OCI-LY3 (cell line): ENCODE data around the gene B4GALNT2.

Experiments
- H2AFZ ChIP-seq: fragments of 200-600, 300-600 bp; shearing (Covaris generic); 2 replicates; pipeline ENCODE4 v1.6.0; 2014; ENCODE audit warnings: antibody characterized with exemption, low read depth, low read length
- H3K27ac ChIP-seq: fragments of 200-600, 300-600 bp; sonication (generic); 2 replicates; pipeline ENCODE4 v1.5.1; 2014; ENCODE audit warnings: mild to moderate bottlenecking, low read length, moderate library complexity, mixed read lengths
- H3K27me3 ChIP-seq: fragments of 200-600, 300-600 bp; sonication (generic); 2 replicates; pipeline ENCODE4 v1.6.1; 2014; ENCODE audit warnings: low read depth, low read length, mixed read lengths
- H3K36me3 ChIP-seq: fragments of 200-600, 300-600 bp; sonication (generic); replicated peaks from 2 replicates; pipeline ENCODE3; 2014; ENCODE audit warnings: low read depth, low read length, mixed read lengths
- H3K4me1 ChIP-seq: fragments of 300-600, 200-600 bp; sonication (generic); 2 replicates; pipeline ENCODE4 v1.6.1; 2014; ENCODE audit warnings: low read length, mixed read lengths
- H3K4me2 ChIP-seq: fragments of 200-600, 300-600 bp; sonication (generic); 2 replicates; pipeline ENCODE4 v1.6.1; 2014; ENCODE audit warnings: low read length, mixed read lengths
- H3K4me3 ChIP-seq: fragments of 300-600, 200-600 bp; sonication (generic); 2 replicates; pipeline ENCODE4 v1.5.1; 2014; ENCODE audit warnings: antibody characterized with exemption, mild to moderate bottlenecking, low read length, moderate library complexity
- H3K79me2 ChIP-seq: fragments of 300-600, 200-600 bp; shearing (Covaris generic); 2 replicates; pipeline ENCODE4 v1.6.1; 2014; ENCODE audit warnings: mild to moderate bottlenecking, low read length, mixed read lengths
- H3K9ac ChIP-seq: fragments of 300-600, 200-600 bp; shearing (Covaris generic); 2 replicates; pipeline ENCODE4 v1.6.0; 2014; ENCODE audit warnings: mild to moderate bottlenecking, low read length, moderate library complexity
- H3K9me3 ChIP-seq: fragments of 200-600, 300-600 bp; shearing (Covaris generic); 2 replicates; pipeline ENCODE4 v1.6.1; 2014; ENCODE audit warnings: low read length, mixed read lengths; ENCODE audit not compliant: insufficient read depth
- H4K20me1 ChIP-seq: fragments of 200-600, 300-600 bp; sonication (generic); 2 replicates; pipeline ENCODE4 v1.6.1; 2016; ENCODE audit warnings: low read length, mixed read lengths; ENCODE audit not compliant: insufficient read depth
- EZH2phosphoT487 ChIP-seq: fragments of 200-600 bp; shearing (Covaris generic); IDR thresholded peaks from 2 replicates; pipeline ENCODE4 v1.6.1; 2018; ENCODE audit warnings: antibody characterized with exemption, mixed run types, low read depth
- TF ChIP-seq, protein P1 (sequence below): fragments of 200-600, 300-600 bp; sonication (generic); IDR thresholded peaks from 2 replicates; pipeline ENCODE4 v1.5.1; 2014; ENCODE audit warnings: antibody characterized with exemption, low read length, low read depth

Gene B4GALNT2

DNA sequence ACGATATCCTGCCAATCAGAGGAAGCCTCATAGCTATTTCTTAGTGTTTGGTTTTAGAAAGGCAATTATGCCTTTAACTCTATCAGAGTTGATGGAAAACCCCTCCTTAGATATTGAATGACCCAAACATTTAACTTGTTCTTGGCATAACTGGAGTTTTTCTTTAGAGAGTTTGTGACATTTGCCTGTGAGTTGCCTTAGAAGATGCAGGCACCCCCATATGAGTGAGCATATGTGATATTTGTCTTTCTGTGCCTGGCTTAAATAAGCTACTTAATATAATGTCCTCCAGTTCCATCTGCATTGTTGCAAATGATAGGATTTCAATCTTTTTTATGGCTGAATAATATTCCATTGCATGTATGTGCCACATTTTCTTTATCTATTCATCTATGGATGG lies 19.6 kb upstream of the B4GALNT2 start:
- Histone ChIP-seq H3K9ac (no peak overlapping the region), H3K27ac (no peak overlapping the region), H3K27me3 (peaks cover 28% of the 10 kb centered on the region), H3K9me3 (no peaks in the 10 kb centered on the region), H4K20me1 (no peaks in the 10 kb centered on the region), H3K36me3 (no peaks in the 10 kb centered on the region), H3K4me3 (no peak overlapping the region), H3K4me2 (no peak overlapping the region), H2AFZ (no peak overlapping the region), H3K79me2 (no peaks in the 10 kb centered on the region), H3K4me1 (no peaks in the 10 kb centered on the region)
- no peak for TF ChIP-seq EZH2phosphoT487
- TF ChIP-seq, protein P1, sequence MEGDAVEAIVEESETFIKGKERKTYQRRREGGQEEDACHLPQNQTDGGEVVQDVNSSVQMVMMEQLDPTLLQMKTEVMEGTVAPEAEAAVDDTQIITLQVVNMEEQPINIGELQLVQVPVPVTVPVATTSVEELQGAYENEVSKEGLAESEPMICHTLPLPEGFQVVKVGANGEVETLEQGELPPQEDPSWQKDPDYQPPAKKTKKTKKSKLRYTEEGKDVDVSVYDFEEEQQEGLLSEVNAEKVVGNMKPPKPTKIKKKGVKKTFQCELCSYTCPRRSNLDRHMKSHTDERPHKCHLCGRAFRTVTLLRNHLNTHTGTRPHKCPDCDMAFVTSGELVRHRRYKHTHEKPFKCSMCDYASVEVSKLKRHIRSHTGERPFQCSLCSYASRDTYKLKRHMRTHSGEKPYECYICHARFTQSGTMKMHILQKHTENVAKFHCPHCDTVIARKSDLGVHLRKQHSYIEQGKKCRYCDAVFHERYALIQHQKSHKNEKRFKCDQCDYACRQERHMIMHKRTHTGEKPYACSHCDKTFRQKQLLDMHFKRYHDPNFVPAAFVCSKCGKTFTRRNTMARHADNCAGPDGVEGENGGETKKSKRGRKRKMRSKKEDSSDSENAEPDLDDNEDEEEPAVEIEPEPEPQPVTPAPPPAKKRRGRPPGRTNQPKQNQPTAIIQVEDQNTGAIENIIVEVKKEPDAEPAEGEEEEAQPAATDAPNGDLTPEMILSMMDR = no peak

GRCh38 chr17:49114703-49115102 lies 17.9 kb upstream of the B4GALNT2 start:
- Histone ChIP-seq H3K36me3 (no peaks in the 10 kb centered on the region), H3K27me3 (peaks cover 28% of the 10 kb centered on the region), H3K27ac (no peak overlapping the region), H4K20me1 (no peaks in the 10 kb centered on the region), H3K4me1 (no peaks in the 10 kb centered on the region), H3K4me2 (no peak overlapping the region), H3K4me3 (no peak overlapping the region), H2AFZ (no peak overlapping the region), H3K9ac (no peak overlapping the region), H3K9me3 (no peaks in the 10 kb centered on the region), H3K79me2 (no peaks in the 10 kb centered on the region)
- TF ChIP-seq, protein P1 = no peak
- no peak for TF ChIP-seq EZH2phosphoT487

DNA sequence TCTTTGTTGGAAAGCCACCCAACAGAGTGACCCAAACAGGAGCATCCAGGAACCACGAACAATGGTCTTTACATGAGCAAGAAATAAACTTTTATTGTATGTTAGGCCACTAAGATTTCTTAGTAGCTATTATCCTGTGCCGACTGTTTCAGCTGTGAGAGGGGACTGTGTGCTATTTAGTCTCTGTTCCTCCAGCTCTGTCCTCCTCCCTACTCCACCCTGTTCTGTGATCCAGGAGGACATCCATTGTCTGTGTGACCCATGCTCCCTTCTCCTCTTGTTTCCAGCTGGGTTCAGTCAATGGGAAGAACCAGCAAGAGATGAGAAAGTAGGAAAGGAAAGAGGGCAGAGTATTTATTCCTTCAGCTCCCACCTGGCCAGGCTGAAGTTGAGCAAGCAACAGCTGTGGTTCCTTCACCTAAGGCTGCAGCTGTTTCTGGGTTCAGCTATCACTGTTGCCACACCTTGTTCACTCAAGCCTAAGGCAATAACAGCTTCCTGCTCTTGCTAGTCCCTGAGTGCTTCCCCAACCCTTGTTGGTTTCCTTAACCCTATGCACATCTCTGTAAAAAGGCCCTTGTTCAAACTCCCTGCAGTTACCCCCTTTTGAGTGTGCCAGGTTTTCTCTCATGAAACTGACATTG lies 14.9 kb upstream of the B4GALNT2 start:
- H3K4me1 ChIP-seq = no peaks in the 10 kb centered on the region
- H3K9me3 ChIP-seq = no peaks in the 10 kb centered on the region
- no peak overlapping the region for H2AFZ ChIP-seq
- TF ChIP-seq, protein P1 = no peak
- TF ChIP-seq EZH2phosphoT487 = no peak
- no peak overlapping the region for H3K9ac ChIP-seq
- H3K4me3 ChIP-seq = no peak overlapping the region
- H4K20me1 ChIP-seq = no peaks in the 10 kb centered on the region
- no peaks in the 10 kb centered on the region for H3K79me2 ChIP-seq
- peaks cover 28% of the 10 kb centered on the region for H3K27me3 ChIP-seq
- H3K4me2 ChIP-seq = no peak overlapping the region
- H3K27ac ChIP-seq = no peak overlapping the region
- H3K36me3 ChIP-seq = no peaks in the 10 kb centered on the region

GRCh38 chr17:49120166-49120565 lies 12.4 kb upstream of the B4GALNT2 start:
- Histone ChIP-seq H3K4me2 (no peak overlapping the region), H3K79me2 (no peaks in the 10 kb centered on the region), H3K36me3 (no peaks in the 10 kb centered on the region), H3K27me3 (peaks cover 19% of the 10 kb centered on the region), H3K27ac (no peak overlapping the region), H3K9me3 (no peaks in the 10 kb centered on the region), H3K9ac (no peak overlapping the region), H4K20me1 (no peaks in the 10 kb centered on the region), H3K4me1 (no peaks in the 10 kb centered on the region), H2AFZ (no peak overlapping the region), H3K4me3 (no peak overlapping the region)
- TF ChIP-seq EZH2phosphoT487 = no peak
- TF ChIP-seq, protein P1 = no peak
